ENCODE results near the gene MSL3.

MSL3 gene

DNA sequence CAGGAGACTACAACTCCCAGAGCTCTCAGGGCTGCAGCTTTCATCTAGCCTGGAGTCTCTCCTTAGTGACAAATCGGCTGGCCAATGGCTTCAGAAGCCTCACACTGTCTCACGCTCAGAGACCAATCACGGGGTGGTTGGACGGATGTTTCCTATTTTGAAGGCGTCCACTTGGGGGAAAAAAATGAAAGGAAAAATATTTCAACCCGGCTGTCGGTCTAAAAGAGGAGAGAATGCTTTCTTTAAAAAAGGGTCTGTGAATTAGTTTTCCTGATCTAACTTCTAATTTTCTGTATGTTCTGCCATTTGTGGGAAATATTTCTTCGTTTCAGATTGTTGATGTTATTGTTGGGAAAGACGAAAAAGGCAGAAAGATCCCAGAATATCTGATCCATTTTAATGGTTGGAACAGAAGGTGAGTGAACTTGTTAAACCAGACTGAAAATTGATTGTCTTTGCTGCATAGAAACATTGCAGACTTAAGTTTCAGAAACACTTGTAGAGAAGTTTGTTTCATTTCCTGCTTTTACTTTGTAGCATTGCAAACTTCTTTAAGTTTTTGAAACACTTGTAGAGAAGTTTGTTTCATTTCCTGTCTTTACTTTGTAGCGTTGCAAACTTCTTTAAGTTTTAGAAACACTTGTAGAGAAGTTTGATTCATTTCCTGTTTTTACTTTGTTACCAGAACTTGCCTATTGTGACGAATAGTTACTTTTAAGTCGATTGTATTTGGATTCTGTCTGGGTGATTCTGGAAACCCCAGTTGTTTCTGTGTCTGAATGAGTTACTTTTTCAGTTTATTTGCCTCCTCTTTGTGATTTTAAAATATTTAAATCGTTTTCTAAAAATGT, 1.6 kb downstream of the MSL3 start:
- DNase-seq = peak in 4 of 5 experiments; percentile 39 to 92 (median 70)

DNA sequence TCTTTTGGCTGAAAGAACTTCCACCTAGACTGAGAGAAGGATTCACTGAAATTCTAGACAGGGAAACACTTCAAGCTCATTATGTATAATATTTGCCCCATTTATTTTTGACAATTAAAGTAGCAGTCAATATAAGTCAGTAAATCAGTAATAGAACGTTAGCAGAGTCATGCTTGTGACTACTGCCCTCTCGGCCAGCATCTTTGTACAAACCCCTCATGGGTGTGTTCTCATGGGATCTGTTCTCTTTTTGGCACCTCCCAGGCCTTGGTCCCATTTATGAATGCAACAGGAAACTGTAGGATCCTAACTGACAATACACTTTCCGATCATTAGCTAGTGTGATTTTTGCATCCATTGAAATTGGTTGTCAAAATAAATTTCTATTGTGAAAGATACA, 2.9 kb downstream of the MSL3 start:
- no peak for DNase-seq

DNA sequence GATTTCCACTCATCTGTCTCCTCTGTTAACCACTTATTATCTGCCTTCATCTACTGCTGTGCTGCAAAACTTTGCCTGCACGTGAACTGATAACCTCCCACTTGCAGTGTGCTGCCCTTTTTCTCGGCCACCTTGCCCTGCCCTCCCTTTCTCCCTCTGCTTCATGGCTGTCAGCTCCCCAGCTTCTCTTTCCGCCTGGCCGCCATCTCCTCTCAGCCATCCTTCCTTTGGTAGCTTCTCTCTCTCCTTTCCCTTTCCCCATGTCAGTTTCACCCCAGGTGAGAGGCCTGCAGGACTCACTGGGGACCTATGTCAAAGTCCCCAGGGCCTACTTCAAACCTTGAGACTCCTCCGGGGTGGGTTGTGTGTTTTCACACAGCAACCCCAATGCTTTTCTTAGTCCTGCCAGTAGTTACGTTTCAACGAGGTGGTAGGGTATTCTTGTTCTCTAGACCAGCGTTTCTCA, 6.6 kb downstream of the MSL3 start:
- peak in 1 of 5 experiments; percentile 63 for DNase-seq

DNA sequence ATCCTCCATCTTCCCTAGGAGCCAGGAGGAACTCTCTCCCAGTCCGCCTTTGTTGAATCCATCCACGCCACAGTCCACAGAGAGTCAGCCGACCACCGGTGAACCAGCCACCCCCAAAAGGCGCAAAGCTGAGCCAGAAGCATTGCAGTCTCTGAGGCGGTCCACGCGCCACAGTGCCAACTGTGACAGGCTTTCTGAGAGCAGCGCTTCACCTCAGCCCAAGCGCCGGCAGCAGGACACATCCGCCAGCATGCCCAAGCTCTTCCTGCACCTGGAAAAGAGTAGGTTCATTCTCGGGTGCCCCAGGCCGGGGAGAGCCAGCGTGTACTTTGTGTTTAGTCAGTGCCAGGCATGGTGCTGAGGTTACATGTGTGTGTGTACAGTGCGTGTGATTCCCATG, 7.4 kb downstream of the MSL3 start:
- DNase-seq = no peak

DNA sequence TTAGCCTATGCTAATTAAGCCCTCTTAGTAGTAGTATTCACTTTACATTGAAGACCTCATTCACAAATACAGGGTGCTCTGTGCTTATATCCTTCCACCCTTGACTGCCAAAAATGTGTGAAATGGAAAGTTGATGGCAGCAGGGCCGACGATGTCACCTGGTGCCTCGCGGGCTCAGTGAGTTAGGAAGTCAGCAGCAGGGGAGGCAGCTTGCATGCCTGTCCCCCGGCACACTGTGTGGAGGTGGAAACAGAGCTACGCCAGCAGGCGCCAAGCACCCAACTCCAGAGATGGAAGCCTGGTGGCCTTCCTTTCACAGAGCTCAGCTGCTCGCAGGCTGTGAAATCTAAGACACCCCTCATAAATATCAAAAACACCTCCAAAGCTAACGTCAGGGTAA, 8.4 kb downstream of the MSL3 start:
- DNase-seq = peak in 1 of 5 experiments; percentile 34

DNA sequence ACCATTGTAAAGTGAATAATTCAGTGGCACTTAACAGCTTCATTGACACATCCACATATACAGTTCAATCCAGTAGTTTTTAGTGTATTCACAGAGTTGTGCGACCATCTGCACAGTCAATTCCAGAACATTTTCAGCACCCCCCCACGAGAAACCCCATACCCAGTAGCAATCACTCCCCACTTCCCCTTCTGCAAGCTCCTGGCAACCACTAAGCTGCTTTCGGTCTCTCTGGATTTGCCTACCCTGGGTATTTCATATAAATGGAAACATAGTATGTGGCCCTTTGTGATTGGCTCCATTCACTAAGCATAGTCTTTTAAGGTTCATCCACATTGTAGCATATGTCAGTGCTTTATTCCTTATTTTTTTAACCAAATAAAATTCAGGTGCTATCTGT, 10.0 kb downstream of the MSL3 start:
- peak in 1 of 5 experiments; percentile 56 for DNase-seq

DNA sequence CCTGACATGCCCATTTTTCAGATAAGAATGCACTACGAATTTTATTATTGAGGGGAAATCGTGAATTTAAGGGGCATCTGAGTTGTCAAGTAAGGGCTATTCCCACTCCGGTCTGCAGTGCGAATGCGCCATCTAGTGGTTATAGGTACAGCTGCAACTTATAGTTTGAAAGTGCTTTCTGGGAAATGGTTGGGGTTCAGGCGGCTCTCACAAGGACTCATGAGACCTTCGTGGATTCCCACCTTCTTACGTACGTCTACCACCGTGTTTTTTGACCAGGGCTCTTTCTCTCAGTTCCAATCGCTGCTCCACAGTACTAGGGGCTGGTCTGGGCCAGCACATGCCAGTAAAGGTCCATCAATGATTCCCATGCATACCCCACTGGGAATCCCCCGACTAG, 12.3 kb downstream of the MSL3 start:
- peak in 4 of 5 experiments; percentile 14 to 77 (median 42) for DNase-seq

DNA sequence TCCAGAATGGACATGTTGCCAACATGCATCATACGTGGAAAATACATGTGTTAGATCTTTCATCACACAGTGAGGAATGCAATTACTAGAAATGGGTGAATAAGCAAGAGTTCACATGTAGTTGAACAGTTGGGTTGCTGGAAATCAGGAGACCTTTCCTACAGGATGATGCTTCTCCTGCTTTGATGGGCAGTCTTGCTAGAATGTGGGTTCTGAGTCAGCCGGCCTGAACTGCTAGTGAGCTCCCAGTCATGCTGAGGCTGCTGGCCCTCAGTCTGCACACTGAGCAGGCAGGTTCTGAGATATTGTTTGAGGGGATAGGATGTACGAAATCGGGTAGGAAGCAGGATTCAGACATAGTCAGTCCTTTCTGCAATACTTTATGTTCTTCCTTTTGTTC, 20.2 kb downstream of the MSL3 start:
- DNase-seq = no peak

DNA sequence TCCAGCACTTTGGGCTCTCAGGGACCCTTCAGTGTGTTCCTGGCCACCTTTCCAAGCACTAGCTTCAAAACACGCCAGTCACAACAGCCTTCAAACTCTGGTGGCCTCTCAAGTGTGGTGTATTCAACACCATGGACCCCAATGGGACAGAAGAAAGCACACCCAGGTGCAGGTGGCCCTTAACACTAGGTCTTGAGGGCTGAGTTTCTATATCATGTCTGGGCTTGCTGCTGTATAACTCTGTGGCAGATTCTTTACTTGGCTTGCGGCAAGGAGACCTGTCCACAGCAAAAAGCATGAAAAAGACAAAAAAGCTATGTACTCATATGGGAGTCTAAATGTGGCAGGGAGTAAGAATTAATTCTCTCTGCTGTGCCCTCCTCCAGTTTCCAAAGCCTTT, 23.1 kb downstream of the MSL3 start:
- DNase-seq = no peak

DNA sequence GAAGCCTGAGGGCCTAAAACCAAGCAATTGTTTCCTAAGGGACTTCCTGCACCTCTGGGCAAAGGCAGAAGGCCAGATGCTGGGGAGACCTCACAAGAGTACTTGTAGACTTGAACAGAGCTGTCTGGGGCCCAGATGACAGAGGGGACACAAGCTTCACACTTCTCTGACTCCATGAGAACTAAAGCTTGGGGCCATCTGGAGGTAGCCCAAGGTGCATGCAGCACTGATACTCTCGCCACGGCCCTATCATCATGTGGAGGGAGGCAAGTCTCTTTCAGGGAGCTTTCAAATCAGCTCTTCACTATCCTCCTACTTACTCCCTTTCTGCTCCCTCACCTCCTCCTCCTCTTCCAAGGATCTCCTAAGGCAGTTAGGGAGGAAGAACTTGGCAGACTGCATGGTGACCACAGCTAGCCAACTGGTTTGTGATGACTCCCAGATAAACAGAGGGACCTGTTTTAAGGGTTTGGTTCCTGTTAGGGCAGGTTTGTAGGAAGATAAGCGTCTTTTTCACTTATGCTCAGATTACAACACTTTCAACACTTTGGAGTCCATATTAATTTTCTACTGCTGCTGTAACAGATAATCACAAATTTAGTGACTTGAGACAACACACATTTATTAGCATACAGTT, 23.8 kb downstream of the MSL3 start:
- DNase-seq = no peak

DNA sequence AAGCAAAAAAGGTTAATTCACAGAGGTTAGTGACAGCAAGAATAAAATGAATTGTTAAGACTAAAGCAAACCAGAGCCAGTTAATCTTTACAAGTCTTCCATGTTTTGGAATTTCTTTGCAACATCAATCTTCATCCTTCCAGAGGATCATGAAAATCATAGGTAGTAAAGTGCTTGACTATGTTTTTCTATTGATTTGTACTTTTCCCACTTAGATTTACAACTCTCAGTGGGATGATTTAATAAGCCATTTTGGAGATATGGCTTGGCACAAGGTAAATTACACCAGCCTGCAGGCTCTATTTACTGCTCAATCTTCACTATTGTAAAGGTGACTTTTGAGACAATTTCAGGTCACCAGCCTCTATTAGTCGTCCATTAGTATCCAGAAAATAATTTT, 26.5 kb downstream of the MSL3 start:
- DNase-seq = no peak

DNA sequence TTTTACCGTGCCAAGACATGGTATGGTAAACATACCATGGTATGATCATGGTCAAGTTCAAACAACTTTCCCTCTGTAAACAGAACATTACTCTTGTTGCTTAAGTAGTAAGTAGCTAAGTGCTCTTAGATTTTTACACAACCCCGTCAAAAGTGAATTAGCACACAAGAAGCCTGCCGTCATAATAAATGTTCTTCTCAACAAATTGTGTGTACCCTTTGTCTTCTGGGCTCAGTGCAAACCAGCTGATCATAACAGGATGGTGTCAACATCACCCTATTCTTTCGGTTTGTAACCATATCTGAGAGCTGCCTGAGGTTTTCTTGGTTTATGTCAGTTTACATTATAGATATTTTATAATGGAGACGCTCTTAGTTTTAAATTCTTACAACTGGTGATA, 28.8 kb downstream of the MSL3 start:
- DNase-seq = peak in 1 of 5 experiments; percentile 29

DNA sequence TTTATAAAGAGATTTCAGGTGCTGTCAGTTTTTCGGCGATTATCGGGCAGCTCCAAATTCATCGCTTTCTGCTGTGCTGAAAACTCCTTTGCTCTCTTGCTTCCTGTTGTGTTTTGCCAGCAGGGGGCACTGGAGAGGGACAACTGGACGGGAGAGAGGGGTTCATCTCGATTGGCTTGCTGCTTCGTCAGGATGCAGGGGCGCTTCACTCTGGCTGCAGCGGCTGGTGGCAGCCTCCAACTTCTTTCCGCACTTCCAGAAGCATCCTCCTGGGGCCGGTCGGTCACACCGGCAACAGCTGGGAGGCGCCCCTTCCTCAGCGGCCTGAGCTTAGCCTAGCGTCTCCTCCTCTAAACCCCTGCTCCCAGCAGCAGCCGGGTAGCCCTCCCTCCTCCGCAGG, 29.5 kb downstream of the MSL3 start:
- peak; percentile 28 to 65 (median 45) for DNase-seq

DNA sequence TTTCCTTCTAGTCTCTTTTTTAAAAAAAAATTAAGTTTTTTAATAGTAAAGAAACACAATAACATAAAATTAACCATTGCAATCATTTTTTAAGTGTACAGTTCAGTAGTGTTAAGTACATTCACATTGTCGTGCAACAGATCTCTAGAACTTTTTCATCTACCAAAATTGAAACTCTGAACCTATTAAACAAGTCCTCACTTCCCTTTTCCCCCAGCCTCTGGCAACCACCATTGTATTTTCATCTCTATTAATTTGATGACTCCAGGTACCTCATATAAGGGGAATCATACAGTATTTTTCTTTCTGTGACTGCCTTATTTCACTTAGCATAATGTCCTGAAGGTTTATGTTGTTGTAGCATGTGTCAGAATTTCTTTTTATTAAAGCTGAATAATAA, 31.8 kb downstream of the MSL3 start:
- DNase-seq = no peak

DNA sequence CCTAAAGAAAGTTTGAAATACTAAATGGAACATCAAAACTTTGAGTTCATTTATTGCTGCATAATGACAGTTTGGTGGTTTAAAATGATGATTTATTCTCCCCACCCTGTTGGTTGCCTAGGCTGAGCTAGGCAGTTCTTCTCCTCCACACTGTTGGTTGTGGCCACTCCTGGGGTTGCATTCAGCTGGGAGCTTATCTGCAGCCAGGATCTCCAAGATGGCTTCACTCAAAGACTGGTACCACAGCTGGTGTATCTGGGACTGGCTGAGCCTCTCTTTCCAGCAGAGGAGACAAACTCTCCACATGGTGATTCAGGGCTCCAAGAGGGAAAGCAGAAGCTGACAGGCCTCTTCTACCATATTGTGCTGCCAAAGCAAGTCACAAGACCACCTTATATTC, 33.1 kb downstream of the MSL3 start:
- peak in 1 of 5 experiments; percentile 55 for DNase-seq

DNA sequence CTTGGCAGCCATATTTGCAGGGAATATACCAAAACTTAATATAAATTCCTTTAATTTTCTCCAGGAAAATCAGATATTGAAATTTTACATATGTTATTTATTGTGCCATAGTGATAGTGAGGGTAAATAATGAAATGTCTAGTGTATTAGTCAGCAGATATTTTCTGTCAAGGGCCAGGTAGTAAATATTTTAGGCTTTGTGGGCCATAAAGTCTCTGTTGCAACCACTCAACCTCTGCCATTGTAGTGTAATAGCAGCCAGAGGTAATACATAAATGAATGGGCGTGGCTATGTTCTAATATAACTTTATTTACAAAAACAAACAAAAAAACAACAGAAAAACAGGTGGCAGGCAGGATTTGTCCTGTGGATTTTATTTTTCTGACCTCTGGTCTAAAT, 33.5 kb downstream of the MSL3 start:
- DNase-seq = no peak

DNA sequence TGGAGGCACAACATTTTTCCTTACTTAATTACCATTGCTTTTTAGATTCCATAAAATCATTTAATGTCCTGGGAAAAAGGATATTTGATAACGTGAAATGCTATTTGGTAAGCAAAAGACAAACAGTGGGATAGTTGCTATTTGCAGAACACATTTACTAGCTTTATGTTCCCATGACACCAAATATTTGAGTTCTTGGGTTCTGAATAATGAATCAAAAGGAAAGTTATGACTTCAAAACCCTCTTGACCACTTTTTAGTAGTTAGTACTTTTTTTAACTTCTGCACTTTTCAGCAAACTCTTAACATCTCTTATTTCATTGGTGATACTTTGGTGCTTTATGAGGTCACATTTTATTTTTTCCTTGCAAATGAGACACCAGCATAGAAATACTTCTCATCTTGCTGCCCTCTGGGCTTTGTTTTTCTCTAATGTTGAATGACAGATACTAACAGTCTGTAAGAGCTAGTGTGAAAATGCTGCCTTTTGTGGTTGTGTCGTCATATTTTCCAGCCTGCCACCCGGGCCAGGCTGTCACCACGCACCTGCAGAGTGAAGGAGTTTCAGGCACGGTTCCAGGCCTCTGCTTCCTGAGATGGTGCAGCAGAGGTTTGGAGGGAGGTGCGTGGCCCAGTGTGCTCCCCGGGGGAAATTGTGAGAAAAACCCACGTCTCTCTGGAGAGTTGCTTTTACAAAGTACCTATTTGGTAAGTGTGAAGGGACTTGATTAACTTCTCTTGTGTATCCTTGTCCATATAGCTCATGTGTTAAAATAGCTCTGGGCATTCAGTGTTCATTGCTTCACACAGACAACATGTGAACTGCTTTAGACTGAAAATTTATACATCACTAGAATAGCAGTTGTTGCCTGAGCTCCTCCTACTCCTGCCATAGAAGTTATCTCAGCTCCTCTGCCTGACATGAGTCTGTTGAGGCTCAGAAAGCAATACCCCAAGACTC, 34.7 kb downstream of the MSL3 start:
- peak in 4 of 5 experiments; percentile 7 to 72 (median 42) for DNase-seq

DNA sequence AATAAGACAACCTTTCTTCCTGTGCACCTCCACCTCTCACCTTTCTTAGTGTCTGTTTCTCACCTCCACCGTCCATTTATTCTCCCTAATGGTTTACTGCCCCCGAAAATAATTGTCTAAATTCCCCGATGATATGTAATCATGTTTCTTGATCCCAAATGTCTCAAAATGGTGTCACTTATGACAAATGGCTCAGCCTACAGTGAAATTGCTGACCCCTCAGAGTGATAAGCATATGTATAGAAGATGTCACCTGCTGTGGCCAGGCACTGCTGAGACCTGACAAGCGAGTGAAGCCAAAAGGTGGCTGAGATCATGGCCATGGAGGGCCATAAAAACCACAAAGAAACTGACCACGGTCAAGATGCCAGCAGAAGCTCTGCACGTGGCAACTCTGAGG, 35.7 kb downstream of the MSL3 start:
- DNase-seq = no peak

DNA sequence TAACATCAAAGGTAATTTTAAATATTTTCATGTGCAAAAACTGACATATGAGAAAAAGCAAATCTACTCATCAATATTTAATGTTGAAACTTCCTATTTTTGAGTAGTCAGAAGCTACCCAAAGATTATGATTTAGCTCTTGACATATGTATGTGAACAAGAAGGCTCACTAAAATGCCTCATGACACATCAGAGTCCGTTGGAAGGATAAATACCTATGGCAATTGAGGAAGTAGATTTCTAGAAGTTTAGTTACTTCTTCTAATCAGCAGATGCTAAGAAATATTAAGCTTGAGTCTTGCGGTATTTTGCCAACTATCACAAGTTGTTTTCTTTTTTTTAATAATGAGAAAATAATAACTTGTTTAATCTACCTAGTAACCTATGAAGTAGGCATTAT, 55.3 kb downstream of the MSL3 start:
- no peak for DNase-seq

All from T-helper 2 cell (primary cell).